Measurements from ENCODE around the gene CD160. TPM values are rescaled to one million over a fixed set of nuclear protein-coding genes. Genes with fewer than 3 reads are reported as not detected.
"Not testable (repeated sequence)": the region's sequence is repeated elsewhere in the genome, so short reads cannot be mapped to it uniquely, and the experiment has no call there.

Gene CD160, protein sequence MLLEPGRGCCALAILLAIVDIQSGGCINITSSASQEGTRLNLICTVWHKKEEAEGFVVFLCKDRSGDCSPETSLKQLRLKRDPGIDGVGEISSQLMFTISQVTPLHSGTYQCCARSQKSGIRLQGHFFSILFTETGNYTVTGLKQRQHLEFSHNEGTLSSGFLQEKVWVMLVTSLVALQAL
- not detected for total RNA-seq

DNA sequence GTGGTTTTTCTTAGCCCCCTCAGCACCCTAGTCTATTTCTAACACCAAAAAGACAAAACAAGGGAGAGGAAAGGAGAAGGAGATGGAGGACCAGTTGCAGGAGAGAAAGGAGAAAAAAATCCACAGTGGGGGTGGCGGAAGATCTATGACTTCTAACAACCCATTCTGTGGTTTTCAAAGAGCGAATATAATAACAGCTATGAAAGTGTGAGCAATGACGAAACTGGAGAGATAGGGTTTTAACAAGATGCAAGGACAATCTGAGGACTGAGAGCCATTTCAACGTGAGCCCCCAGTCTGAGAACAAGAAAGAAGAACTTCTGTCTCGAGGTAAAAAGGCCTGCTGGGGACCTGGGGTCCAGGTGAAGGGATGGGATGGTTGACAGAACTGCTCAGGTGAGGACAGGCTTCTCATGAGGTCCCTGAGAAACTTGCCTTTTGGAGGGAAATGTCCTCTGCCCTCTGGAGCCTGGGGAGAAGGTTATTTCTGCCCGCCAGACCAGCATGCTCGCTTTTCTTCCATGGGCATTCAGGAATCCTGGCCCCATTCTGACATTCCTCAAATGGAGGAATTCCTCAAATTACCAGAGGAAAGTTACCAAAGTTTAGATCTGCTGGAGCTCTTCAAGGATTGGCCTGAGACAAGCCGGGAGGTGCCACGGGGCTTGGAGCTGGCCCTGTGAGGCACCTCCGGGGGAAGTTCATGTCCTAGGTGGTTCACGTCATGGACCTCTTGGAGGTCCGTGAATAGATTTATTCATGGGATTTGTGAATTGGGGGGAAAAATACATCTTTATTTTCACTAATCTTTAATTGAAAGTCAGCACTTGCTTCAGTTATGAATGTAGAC lies at the start of gene CD160:
TSS of gene CD160 (plus strand) at position 270 of the 850 bp plus-strand sequence. CDS start 8,829 bp downstream, outside the sequence.
- DNase-seq = no peak

DNA sequence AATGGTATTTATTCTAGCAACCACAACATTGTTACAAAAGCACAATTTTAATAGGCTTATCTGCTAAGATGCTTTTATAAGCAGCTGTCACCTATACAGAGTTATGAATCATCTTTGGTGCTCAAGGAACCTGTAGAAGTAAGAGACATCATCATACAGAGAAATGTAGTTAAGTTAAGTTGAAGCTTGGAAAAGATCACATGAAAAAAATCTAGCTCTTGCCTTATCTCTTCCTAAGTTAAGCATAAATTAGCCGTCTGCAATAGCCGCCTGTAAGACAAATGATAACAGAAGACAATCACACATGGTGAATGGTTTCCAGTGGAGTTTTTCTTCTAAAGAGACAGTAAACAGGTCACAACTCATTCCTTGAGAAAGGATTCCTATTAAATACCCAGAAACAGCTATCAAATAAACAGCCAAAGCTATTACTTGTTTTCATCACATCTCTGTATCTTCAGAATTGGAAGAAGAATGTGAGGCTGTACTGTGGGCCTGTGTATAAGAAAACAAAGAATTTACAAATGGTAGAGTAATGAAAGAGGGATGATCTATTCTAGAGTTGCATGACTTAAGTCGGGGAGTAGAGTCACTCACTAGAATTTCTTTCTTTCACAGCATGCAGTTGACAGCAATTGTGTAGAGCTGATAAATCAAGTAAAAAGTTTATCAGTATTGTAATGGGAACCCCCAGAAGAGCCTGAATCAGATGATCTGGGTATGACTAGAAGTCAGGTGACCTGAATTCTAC lies 48.1 kb upstream of the CD160 start:
- not testable (repeated sequence) for DNase-seq

DNA sequence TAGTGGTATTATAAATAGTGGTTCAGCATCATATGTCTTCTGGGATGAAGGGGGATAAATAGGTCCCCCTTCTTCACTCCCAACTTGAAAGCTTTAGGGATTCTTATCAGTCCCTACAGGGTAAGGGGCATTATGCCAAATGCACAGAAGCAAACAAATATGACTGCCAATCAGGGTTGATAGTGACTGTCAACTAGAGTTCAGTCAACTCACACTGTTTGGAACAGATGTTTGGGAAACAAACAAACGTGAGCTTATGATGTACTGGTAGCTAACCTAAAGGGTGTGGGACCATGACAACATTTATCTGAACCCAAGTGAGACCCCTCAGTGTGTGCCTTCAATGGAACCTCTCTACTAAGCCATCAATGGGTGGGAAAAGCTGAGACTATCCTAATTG lies 46.1 kb upstream of the CD160 start:
- DNase-seq = not testable (repeated sequence)

DNA sequence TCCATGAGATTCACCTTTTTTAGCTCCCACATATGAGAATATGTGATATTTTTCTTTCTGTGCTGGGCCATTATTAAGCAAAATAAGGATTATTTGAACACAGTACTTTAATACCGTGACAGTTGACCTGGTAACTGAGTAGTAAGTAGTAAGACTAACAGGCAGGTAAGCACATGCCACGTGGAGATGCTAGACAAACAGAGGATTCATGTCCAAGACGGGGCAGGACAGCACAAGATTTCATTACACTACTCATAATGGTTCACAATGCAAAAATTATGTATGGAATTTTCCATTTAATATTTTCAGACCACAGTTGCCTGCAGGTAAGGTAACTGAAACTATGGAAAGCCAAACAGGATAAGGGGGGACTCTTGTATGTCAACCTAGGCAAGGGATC lies 34.4 kb upstream of the CD160 start:
- DNase-seq = not testable (repeated sequence)

DNA sequence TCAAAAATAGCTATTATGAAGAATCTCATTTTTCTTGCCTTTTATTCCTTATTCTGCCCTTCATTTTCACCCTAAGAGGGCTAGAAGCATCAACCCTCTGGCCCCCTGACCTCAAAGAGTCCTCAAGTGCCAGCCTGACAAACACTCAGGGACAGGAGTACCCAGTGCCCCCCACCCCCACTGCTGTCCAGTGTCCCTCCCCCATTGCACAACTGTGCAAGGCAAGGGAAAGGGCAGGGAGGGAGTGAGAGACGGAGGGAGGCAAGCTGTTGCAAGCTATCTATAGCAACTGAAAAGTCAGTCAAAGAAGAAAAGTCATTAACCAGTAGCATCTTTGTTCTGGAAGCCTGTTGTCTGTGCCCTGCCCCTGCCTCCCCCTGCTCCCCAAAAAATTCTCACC lies 33.2 kb upstream of the CD160 start:
- DNase-seq = not testable (repeated sequence)

DNA sequence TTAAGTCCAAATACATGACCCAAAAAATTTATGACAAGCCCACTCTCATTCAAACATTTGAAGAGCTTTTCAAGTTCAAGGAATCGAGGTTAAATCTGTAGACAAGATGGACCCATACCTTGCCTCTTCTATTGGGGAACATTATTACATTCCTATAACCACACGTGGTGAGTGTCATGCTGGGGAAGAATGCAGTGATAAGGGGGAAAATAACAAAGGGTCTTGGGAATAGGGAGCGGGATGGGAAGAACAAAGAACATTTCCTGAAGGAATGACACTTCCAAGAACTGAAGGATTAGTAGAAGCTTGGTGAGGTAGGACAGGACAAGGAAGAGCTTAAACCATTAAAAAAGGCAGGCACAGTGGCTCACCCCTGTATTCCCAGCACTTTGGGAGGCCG lies 31.0 kb upstream of the CD160 start:
- no peak for DNase-seq

DNA sequence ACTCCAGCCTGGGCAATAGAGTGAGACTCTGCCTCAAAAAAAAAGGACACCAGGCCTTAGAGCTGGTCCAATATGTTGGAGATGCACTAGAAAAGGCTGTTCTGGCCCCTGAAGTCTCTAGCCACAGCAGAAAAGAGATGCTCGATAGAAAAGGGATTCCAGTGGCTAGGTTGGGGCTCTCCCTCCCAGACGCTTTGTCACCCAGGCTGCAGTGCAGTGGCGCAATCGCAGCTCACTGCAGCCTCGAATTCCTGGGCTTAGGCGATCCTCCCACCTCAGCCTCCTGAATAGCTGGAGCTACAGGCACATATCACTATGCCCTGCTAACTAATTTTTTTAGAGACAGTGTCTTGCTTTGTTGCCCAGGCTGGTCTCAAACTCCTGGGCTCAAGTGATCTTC lies 30.4 kb upstream of the CD160 start:
- no peak for DNase-seq

DNA sequence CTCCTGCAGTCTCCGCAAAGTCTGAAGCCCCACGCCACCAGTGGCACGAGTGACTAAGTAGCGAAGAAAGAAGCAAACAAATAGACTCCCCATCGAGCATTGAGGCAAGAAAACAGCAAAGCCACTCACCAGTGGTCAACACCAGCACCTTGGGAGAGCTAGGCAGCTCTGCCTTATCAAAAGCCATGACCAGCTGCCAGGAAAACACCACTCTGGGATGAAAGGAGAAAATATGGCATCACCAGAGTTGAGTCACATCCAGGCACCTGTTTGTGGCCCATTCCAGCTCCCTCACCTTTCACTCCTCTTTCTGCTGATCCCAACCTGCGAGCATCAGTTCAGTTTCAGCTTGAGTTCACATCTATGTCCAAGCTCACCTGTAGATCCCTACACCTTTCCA lies 29.4 kb upstream of the CD160 start:
- no peak for DNase-seq

DNA sequence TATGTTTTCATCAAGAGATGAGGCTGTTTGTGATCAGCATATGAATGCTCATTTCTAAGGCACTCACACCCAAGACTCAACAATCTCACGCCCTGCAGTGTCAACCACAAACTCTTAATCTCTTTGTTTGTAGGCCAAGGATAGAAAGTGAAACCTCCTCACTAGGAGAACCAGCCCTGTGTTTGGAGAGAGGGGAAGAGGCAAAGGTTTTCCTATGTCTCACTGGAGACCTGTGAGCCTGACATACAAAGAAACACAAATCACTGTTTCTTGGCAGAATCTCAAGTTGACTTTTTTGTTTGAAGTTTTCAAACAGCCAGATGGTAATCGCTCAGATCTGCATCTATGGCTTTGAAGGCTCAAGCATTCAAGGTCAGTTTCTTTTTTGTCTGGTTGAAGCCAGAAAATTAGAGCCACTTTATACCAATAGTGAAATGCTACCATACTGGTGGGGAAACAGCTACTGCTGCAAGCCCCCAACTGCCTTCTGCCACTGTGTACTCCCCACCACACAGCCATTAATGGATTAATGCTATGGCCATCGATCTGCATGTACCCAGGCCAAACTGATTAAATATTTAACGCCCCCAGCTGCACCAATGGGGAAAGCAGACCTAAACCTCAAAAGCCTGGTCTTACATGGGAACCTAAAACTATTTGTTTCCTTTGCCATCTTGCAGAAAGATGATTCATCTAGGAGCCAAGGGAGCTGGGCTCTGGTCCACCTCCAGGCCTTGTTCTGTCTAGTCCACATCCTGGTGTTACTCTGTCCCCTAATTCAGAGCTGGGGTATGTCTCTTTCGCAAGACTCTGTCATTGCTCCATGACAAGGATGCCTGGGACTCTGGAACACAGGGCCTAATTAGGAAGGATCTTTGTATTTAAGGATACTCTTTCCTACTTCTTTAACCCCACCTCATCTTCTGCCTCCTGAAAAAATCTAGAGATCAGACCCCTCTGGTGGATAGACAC lies 28.4 kb upstream of the CD160 start:
- DNase-seq = peak; percentile 35

DNA sequence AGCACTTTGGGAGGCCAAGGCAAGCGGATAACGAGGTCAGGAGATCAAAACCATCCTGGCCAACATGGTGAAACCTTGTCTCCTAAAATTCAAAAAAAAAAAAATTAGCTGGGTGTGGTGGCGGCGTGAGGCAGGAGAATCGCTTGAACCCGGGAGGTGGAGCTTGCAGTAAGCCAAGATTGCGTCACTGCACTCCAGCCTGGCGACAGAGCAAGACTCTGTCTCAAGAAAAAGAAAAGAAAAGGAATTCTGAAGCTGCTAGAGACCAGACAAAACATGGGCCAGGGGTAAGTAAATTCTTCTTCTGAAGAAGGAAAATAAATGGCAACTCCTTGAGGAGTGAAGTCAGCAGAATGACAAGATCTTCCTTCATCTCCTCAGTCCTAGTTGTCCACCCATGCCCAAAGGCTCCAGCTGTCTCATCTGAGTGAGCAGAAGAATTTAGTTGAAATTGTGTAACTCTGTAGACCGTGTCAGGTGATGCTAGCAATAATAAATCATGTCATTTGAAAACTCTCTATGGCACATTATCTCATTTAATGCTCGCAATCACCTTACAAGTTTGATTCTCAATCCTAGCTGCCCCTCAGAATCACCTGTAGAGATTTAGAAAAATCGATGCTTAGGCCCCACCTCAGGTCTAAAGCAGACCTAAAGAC lies 26.4 kb upstream of the CD160 start:
- no peak for DNase-seq

DNA sequence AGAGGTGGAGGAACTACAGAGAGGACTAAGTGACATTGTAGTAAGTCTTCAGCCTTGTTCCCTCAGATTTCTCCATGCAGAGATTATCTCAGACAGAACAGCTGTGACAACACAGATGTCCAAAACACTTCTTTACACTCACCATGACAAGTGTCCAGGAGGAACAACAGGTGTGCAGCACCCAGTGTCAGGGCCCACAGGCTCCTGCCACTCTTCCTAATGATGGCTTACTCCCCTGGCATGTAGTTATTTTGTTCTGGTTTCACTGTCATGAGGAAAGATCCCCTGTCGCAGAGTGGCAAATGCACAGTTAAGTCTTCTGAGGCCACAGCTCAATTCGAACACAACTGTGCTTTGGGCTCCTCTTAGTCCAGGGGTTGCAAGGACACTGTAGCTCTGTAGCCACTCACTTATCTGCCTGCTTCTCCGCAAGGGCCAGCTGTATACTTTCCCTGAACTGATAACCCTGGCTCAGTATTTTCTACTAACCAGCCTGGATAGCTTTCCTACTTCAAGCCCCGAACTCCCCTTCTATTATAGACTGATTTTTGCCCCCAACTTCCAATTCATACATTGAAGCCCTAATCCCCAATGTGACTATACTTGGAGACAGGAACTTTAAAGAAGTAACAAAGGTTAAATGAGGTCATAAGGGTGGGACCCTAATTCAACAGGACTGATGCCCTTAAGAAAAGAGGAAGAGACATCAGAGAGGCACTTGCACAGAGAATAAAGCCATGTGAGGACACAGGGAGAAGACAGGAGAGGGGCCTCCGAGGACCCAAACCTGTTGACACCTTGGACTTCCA lies 23.3 kb upstream of the CD160 start:
- DNase-seq = peak; percentile 73

DNA sequence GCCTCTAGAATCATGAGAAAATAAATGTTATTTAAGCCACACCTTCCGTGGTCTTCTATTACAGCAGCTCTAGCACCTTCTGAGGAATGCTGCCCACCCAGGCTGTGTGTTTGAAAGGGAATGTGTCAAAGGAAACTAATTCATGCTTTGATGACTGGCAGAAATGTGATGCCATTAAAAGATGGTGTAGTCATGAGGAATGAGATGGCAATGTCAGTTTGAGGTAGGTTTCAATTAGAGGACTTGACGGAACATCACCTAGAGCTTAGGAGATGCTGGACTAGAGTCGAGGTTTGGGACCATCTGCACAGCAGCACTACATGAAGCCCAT lies 22.7 kb upstream of the CD160 start:
- DNase-seq = no peak

DNA sequence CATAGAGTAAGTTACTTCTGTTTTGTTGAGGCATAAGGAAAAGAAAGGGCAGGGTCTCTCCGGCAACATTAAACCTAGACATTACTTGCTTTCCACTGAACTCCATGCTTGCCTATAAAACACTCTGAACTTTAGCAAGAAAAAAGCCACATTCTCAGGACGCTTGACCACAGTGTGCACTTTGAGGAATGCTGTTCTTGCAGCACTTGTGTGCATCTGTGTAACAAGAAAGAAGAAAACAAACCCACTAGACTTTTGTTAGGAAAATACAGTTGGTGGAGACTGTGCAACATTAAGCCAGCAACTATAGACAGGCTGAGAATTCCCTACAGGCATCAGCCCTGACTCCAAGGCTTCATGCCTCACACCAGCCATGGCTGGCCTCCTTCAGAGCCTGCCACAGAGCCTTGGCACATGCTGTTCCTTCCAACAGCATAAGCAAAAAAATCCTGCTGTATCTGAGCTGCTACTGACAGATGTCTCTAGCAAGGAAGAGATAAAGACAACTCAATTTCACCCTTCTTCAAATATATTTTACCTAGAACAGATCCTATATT lies 17.9 kb upstream of the CD160 start:
- DNase-seq = no peak

DNA sequence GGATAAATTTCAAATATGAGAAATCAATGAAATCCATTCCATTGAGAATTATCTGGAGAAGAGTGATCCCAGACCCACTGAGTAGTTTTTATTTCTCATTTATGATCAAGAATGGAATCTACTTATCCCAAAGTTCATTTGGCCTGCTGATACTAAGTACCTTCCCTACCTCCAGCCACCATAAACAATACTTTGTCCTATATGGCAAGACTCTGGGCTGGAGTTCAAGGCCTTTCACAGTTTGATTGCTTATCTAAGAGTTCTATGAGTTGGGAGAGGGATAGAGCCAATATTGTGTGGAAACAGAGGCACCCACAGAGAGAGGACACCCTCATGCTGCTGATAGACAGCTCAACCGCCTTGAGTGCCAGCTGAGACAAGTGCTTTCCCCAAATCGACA lies 17.2 kb upstream of the CD160 start:
- DNase-seq = no peak

DNA sequence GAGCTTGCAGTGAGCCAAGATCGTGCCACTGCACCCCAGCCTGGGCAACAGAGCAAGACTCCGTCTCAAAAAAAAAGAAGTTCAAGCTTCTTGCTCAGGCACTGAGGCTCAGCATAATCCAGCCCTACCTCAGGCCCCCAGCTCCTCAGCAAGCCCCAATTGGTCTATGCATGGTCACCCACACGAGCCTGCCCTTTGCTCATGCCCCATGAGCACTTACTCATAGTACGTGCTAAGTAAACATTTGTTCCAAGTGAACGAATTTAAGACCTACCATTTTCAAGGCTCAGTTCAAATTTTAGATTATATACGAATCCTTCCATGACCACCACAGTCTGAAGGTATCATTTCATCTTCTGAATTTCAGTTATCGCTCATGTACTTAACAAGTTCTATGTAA lies 16.5 kb upstream of the CD160 start:
- no peak for DNase-seq

DNA sequence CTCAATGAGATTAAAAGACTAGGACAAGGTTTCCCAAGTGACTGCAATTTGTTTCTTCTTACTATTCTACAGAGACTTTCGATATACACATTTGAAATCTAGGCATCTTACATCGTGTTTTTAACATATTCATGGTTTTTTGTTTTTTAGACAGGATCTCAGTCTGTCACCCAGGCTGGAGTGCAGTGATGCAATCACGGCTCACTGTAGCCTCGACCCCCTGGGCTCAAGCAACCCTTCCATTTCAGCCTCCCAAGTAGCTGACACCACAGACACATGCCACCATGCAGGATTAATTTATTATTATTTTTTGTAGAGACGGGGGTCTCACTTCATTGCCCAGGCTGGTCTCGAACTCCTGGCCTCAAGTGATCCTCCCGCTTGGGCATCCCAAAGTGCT lies 13.7 kb upstream of the CD160 start:
- no peak for DNase-seq

DNA sequence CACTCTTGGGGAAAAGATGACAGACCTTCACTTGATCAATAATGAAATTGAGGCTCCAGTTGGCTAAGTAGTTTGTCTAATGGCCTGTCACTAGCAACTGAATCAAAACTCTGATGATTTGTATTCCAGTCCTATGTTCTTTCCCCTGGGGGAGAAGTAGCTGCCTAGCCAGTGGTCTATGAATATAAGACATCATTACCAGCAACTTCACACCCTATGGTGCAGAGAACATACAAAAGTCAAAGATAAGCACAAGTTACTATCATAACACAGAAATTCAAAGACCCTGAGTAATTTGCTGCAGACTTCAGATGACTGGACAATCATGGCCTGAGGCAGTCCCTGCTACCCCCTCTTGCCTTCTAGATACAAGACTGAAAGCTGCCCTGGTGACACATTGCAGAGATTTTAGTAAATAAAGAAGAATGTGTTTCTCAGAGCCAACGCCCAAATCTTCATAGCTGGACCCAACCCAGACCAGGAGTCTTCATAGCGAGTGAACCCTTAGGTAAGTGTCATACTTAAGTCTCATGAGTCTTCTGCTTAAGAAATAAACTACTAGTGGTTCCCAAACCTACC lies 13.1 kb upstream of the CD160 start:
- no peak for DNase-seq

DNA sequence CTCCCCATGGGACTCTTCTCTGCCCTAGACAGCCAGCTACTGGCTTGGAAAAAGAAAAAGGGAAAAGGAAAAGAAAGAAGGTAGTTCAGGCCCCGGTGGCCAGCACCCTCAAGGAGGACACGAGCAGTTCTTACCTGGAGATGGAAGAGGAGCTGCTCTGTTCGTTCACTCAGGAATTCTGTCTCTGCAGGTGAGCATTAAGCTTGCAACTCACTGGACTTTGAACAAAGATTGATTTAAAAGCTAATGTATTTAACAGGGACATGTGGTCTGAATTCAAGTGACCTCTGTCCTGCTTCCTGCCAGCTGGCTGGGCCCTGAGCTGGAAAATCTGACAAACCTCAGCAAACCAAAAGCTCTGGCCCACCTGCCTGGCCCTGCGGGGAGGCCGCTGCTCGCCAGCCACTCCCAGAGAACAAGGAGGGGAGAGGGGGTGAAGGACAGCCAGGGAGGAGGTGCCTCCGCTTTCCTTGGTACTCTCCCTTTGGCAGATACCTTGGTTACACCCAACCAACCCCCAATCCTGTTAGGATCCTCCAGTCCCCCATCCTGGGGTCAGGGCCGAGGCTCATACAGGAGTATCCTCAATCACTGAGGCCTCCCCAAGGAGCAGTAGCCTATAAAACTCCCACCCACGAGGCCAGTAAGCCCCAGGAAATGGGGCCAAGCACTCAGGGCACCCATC lies 12.0 kb upstream of the CD160 start, which contains the start of gene PDZK1:
TSS of gene PDZK1 (minus strand) at position 186 of the 685 bp plus-strand sequence. CDS start 19,347 bp downstream, outside the sequence.
- no peak for DNase-seq

DNA sequence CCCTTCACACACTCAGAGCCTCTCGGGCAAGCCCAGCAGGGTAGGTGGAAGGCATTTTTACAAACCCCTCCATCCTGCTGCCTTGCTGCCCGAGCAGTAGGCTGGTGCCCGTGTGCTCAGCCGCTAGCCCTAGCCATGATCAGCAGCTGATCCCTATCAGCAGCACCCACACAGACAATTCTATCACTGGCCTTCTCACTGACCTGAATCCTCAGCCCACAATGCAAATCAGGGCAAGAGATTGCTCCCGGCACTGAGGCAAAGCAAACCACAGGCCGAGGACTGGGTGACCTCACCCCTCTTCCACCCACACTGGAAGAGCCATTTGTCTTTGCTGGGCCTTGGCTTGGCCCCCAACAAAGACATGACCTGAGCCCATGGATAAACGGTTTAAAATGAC lies 11.2 kb upstream of the CD160 start:
- DNase-seq = no peak

Measured in tongue (tissue), 2 donors.